Karpas-422 (cell line): Measurements from ENCODE around the gene TRIM15. TPM values are rescaled to one million over a fixed set of nuclear protein-coding genes. Genes with fewer than 3 reads are reported as not detected.

Source experiments
- DNase-seq: peaks from one replicate; pipeline ENCODE4 v3.0.0-alpha.2; 2015
- H2AFZ ChIP-seq: fragments of 200-600 bp; sonication (generic); 2 replicates; pipeline ENCODE4 v1.6.1; 2014; ENCODE audit warnings: antibody characterized with exemption, low read length, mixed read lengths
- H3K27ac ChIP-seq: fragments of 200-600 bp; sonication (generic); 2 replicates; pipeline ENCODE4 v1.5.1; 2014; ENCODE audit warnings: mild to moderate bottlenecking, low read length, moderate library complexity
- H3K27me3 ChIP-seq: fragments of 200-600 bp; sonication (generic); 2 replicates; pipeline ENCODE4 v1.6.1; 2014; ENCODE audit warnings: low read length, mixed read lengths
- H3K36me3 ChIP-seq: fragments of 200-600 bp; sonication (generic); 2 replicates; pipeline ENCODE4 v1.6.1; 2014; ENCODE audit warnings: low read length, mixed read lengths; ENCODE audit not compliant: insufficient read depth
- H3K4me1 ChIP-seq: fragments of 200-600 bp; sonication (generic); 2 replicates; pipeline ENCODE4 v1.6.1; 2014; ENCODE audit warnings: mild to moderate bottlenecking, low read length, mixed read lengths
- H3K4me2 ChIP-seq: fragments of 200-600 bp; sonication (generic); 2 replicates; pipeline ENCODE4 v1.6.1; 2014; ENCODE audit warnings: low read length, low read depth, mild to moderate bottlenecking; ENCODE audit not compliant: poor library complexity, severe bottlenecking
- H3K4me3 ChIP-seq: fragments of 200-600 bp; sonication (generic); 2 replicates; pipeline ENCODE4 v1.5.1; 2014; ENCODE audit warnings: mild to moderate bottlenecking, antibody characterized with exemption, low read length, mixed read lengths
- H3K79me2 ChIP-seq: fragments of 200-600 bp; sonication (generic); 2 replicates; pipeline ENCODE4 v1.6.1; 2014; ENCODE audit warnings: mild to moderate bottlenecking, low read length, mixed read lengths
- H3K9ac ChIP-seq: fragments of 200-600 bp; sonication (generic); 2 replicates; pipeline ENCODE4 v1.6.0; 2014; ENCODE audit warnings: low read length
- H3K9me2 ChIP-seq: fragments of 200-600 bp; sonication (generic), shearing (Covaris generic); replicated peaks from 2 replicates; pipeline ENCODE4 v1.6.0; 2014; ENCODE audit warnings: mild to moderate bottlenecking, low read length, moderate library complexity; ENCODE audit not compliant: insufficient read depth
- H3K9me3 ChIP-seq: fragments of 300-700, 200-600 bp; sonication (generic); 2 replicates; pipeline ENCODE4 v1.6.1; 2014; ENCODE audit warnings: low read length, mixed read lengths
- H4K20me1 ChIP-seq: fragments of 200-600 bp; sonication (generic); 2 replicates; pipeline ENCODE4 v1.6.1; 2014; ENCODE audit warnings: mild to moderate bottlenecking, antibody characterized with exemption, low read length, low read depth; ENCODE audit not compliant: insufficient read depth
- total RNA-seq: library from RNA; depleted of rRNA; stranded (reverse); fragments of >200 nt; shearing (Covaris generic); gene quantifications from 2 replicates; pipeline ENCODE4 v1.2.3, GENCODE V29; 2014; ENCODE audit warnings: low replicate concordance

The TRIM15 gene
- total RNA-seq, 1 experiment from 2014 or later: not detected

GRCh38 chr6:30129265-30130178 is 33.8 kb upstream of the TRIM15 start:
- H3K27ac ChIP-seq: no peak overlapping the region
- no peak overlapping the region for H3K4me3 ChIP-seq
- no peak overlapping the region for H2AFZ ChIP-seq
- H3K9me2 ChIP-seq: no peaks in the 10 kb centered on the region
- peaks cover 3% of the 10 kb centered on the region; the same call in 1 of the 2 replicates for H3K4me1 ChIP-seq
- H4K20me1 ChIP-seq: no peaks in the 10 kb centered on the region
- H3K27me3 ChIP-seq: no peaks in the 10 kb centered on the region
- H3K4me2 ChIP-seq: no peak overlapping the region
- DNase-seq: no peak
- H3K79me2 ChIP-seq: no peaks in the 10 kb centered on the region
- H3K9ac ChIP-seq: no peak overlapping the region
- H3K36me3 ChIP-seq: no peaks in the 10 kb centered on the region
- no peaks in the 10 kb centered on the region for H3K9me3 ChIP-seq

GRCh38 chr6:30130179-30130679 is 33.1 kb upstream of the TRIM15 start:
- H3K4me3 ChIP-seq: no peak overlapping the region
- H3K4me2 ChIP-seq: no peak overlapping the region
- H3K9ac ChIP-seq: no peak overlapping the region
- no peaks in the 10 kb centered on the region for H3K9me2 ChIP-seq
- no peak overlapping the region for H2AFZ ChIP-seq
- no peak overlapping the region for H3K27ac ChIP-seq
- H3K9me3 ChIP-seq: no peaks in the 10 kb centered on the region
- H3K27me3 ChIP-seq: no peaks in the 10 kb centered on the region
- DNase-seq: no peak
- peaks cover 3% of the 10 kb centered on the region; the same call in 1 of the 2 replicates for H3K4me1 ChIP-seq
- no peaks in the 10 kb centered on the region for H4K20me1 ChIP-seq
- no peaks in the 10 kb centered on the region for H3K36me3 ChIP-seq
- no peaks in the 10 kb centered on the region for H3K79me2 ChIP-seq

- Histone ChIP-seq H3K9me2 (no peaks in the 10 kb centered on the region), H3K79me2 (no peaks in the 10 kb centered on the region), H3K4me1 (peaks cover 3% of the 10 kb centered on the region; the same call in 1 of the 2 replicates), H3K4me2 (no peak overlapping the region), H4K20me1 (no peaks in the 10 kb centered on the region), H3K9ac (no peak overlapping the region), H3K36me3 (no peaks in the 10 kb centered on the region), H3K27ac (no peak overlapping the region), H3K9me3 (no peaks in the 10 kb centered on the region), H3K27me3 (no peaks in the 10 kb centered on the region), H2AFZ (peak overlapping the region; percentile 66; the same call in 1 of the 2 replicates), H3K4me3 (no peak overlapping the region)
- DNase-seq: peak; percentile 88
These were observed 32.2 kb upstream of the TRIM15 start for GRCh38 chr6:30130887-30131862.

- no peak overlapping the region for H2AFZ ChIP-seq
- no peaks in the 10 kb centered on the region for H3K36me3 ChIP-seq
- H3K79me2 ChIP-seq: no peaks in the 10 kb centered on the region
- no peak overlapping the region for H3K9ac ChIP-seq
- no peaks in the 10 kb centered on the region for H3K9me3 ChIP-seq
- H4K20me1 ChIP-seq: no peaks in the 10 kb centered on the region
- H3K4me2 ChIP-seq: no peak overlapping the region
- no peaks in the 10 kb centered on the region for H3K27me3 ChIP-seq
- H3K4me1 ChIP-seq: peaks cover 3% of the 10 kb centered on the region; the same call in 1 of the 2 replicates
- H3K27ac ChIP-seq: no peak overlapping the region
- no peak overlapping the region for H3K4me3 ChIP-seq
- H3K9me2 ChIP-seq: no peaks in the 10 kb centered on the region
- DNase-seq: no peak
These were observed 31.3 kb upstream of the TRIM15 start for GRCh38 chr6:30131947-30132497.

- Histone ChIP-seq H3K9me2 (no peaks in the 10 kb centered on the region), H2AFZ (no peak overlapping the region), H3K4me3 (no peak overlapping the region), H3K9me3 (no peaks in the 10 kb centered on the region), H3K9ac (no peak overlapping the region), H3K79me2 (no peaks in the 10 kb centered on the region), H3K27ac (no peak overlapping the region), H3K36me3 (no peaks in the 10 kb centered on the region), H3K4me2 (no peak overlapping the region), H3K4me1 (peaks cover 3% of the 10 kb centered on the region; the same call in 1 of the 2 replicates), H3K27me3 (no peaks in the 10 kb centered on the region), H4K20me1 (no peaks in the 10 kb centered on the region)
- DNase-seq: no peak
These were observed 28.2 kb upstream of the TRIM15 start for GRCh38 chr6:30135147-30135546.

- H3K27me3 ChIP-seq: no peaks in the 10 kb centered on the region
- no peak for DNase-seq
- no peaks in the 10 kb centered on the region for H3K9me2 ChIP-seq
- H2AFZ ChIP-seq: no peak within 1 kb of the TSS
- no peaks in the 10 kb centered on the region for H4K20me1 ChIP-seq
- H3K4me2 ChIP-seq: no peak within 1 kb of the TSS
- no peaks in the 10 kb centered on the region for H3K79me2 ChIP-seq
- H3K36me3 ChIP-seq: no peaks in the 10 kb centered on the region
- H3K27ac ChIP-seq: no peak within 1 kb of the TSS
- peaks cover 2% of the 10 kb centered on the region; the same call in 1 of the 2 replicates for H3K4me1 ChIP-seq
- no peak within 1 kb of the TSS for H3K4me3 ChIP-seq
- no peaks in the 10 kb centered on the region for H3K9me3 ChIP-seq
- no peak within 1 kb of the TSS for H3K9ac ChIP-seq
These were observed 27.6 kb upstream of the TRIM15 start, which contains the start of gene TRIM40 for GRCh38 chr6:30135757-30136156. TRIM40 (plus strand) TSS chr6:30136140; CDS start chr6:30137037, 897 bp downstream.

- H3K9ac ChIP-seq: no peak overlapping the region
- no peak for DNase-seq
- H4K20me1 ChIP-seq: no peaks in the 10 kb centered on the region
- H3K27ac ChIP-seq: no peak overlapping the region
- no peaks in the 10 kb centered on the region for H3K9me2 ChIP-seq
- no peaks in the 10 kb centered on the region for H3K36me3 ChIP-seq
- H2AFZ ChIP-seq: no peak overlapping the region
- no peaks in the 10 kb centered on the region for H3K27me3 ChIP-seq
- H3K4me2 ChIP-seq: no peak overlapping the region
- no peaks in the 10 kb centered on the region for H3K9me3 ChIP-seq
- no peaks in the 10 kb centered on the region for H3K4me1 ChIP-seq
- H3K79me2 ChIP-seq: no peaks in the 10 kb centered on the region
- H3K4me3 ChIP-seq: no peak overlapping the region
These were observed 26.6 kb upstream of the TRIM15 start for GRCh38 chr6:30136570-30137286.
